Mesothelial cell of epicardium (in vitro differentiated cells): Measurements from ENCODE around the gene PTPRN2. TPM values are rescaled to one million over a fixed set of nuclear protein-coding genes. Genes with fewer than 3 reads are reported as not detected.

ENCODE experiments used
- DNase-seq, 2 experiments: peaks; one replicate each; pipeline ENCODE4 v3.0.0; 2021; ENCODE audit warnings: low spot score in 2 of 2; ENCODE audit not compliant: unreplicated experiment in 2 of 2
- H3K27ac Mint-ChIP-seq: 2 replicates; pipeline ENCODE4 v1.8.0; 2021; ENCODE audit warnings: mixed read lengths
- H3K27me3 Mint-ChIP-seq: 2 replicates; pipeline ENCODE4 v1.8.0; 2021; ENCODE audit warnings: low read depth, mixed read lengths
- H3K36me3 Mint-ChIP-seq: 2 replicates; pipeline ENCODE4 v1.8.0; 2021; ENCODE audit warnings: mixed read lengths
- H3K4me1 Mint-ChIP-seq: 2 replicates; pipeline ENCODE4 v1.8.0; 2021; ENCODE audit warnings: mixed read lengths
- H3K4me3 Mint-ChIP-seq: 2 replicates; pipeline ENCODE4 v1.8.0; 2021; ENCODE audit warnings: mild to moderate bottlenecking, moderate library complexity, mixed read lengths
- H3K9me3 Mint-ChIP-seq: 2 replicates; pipeline ENCODE4 v1.8.0; 2021; ENCODE audit warnings: mixed read lengths
- CTCF ChIP-seq: fragments of 200-600 bp; sonication (generic); IDR thresholded peaks from one replicate; pipeline ENCODE4 v1.5.0; 2021; ENCODE audit warnings: antibody characterized with exemption; ENCODE audit not compliant: unreplicated experiment
- total RNA-seq: library from RNA; stranded (reverse); gene quantifications from 3 replicates; pipeline ENCODE4 v1.2.1, GENCODE V29; 2021

Gene PTPRN2
- total RNA-seq, 1 donor from 2014 or later = 2.2 TPM

GRCh38 chr7:157555944-157556641 lies 1031.5 kb downstream of the PTPRN2 start:
- no peaks in the 10 kb centered on the region for H3K36me3 Mint-ChIP-seq
- no peak overlapping the region for H3K27ac Mint-ChIP-seq
- no peaks in the 10 kb centered on the region for H3K4me1 Mint-ChIP-seq
- no peak overlapping the region for H3K4me3 Mint-ChIP-seq
- no peak for TF ChIP-seq CTCF
- no peaks in the 10 kb centered on the region for H3K9me3 Mint-ChIP-seq
- DNase-seq = no peak
- peaks cover 6% of the 10 kb centered on the region for H3K27me3 Mint-ChIP-seq

- peaks cover 6% of the 10 kb centered on the region for H3K27me3 Mint-ChIP-seq
- H3K4me1 Mint-ChIP-seq = no peaks in the 10 kb centered on the region
- H3K27ac Mint-ChIP-seq = no peak overlapping the region
- no peak for TF ChIP-seq CTCF
- H3K9me3 Mint-ChIP-seq = no peaks in the 10 kb centered on the region
- DNase-seq = no peak
- H3K36me3 Mint-ChIP-seq = no peaks in the 10 kb centered on the region
- H3K4me3 Mint-ChIP-seq = no peak overlapping the region
These were observed 1032.3 kb downstream of the PTPRN2 start for GRCh38 chr7:157555313-157555712.

GRCh38 chr7:157554393-157555238 lies 1033.0 kb downstream of the PTPRN2 start:
- no peak overlapping the region for H3K4me3 Mint-ChIP-seq
- H3K36me3 Mint-ChIP-seq = no peaks in the 10 kb centered on the region
- no peak for DNase-seq
- H3K4me1 Mint-ChIP-seq = no peaks in the 10 kb centered on the region
- H3K9me3 Mint-ChIP-seq = no peaks in the 10 kb centered on the region
- H3K27ac Mint-ChIP-seq = no peak overlapping the region
- peaks cover 10% of the 10 kb centered on the region for H3K27me3 Mint-ChIP-seq
- no peak for TF ChIP-seq CTCF

GRCh38 chr7:157553256-157553655 lies 1034.4 kb downstream of the PTPRN2 start:
- no peak for TF ChIP-seq CTCF
- H3K27ac Mint-ChIP-seq = no peak overlapping the region
- no peaks in the 10 kb centered on the region for H3K36me3 Mint-ChIP-seq
- no peak for DNase-seq
- no peaks in the 10 kb centered on the region for H3K4me1 Mint-ChIP-seq
- H3K9me3 Mint-ChIP-seq = no peaks in the 10 kb centered on the region
- no peak overlapping the region for H3K4me3 Mint-ChIP-seq
- peaks cover 11% of the 10 kb centered on the region for H3K27me3 Mint-ChIP-seq

- H3K36me3 Mint-ChIP-seq = no peaks in the 10 kb centered on the region
- no peak overlapping the region for H3K27ac Mint-ChIP-seq
- no peak for DNase-seq
- TF ChIP-seq CTCF = no peak
- no peaks in the 10 kb centered on the region for H3K9me3 Mint-ChIP-seq
- H3K27me3 Mint-ChIP-seq = peaks cover 11% of the 10 kb centered on the region
- H3K4me1 Mint-ChIP-seq = no peaks in the 10 kb centered on the region
- H3K4me3 Mint-ChIP-seq = no peak overlapping the region
These were observed 1035.2 kb downstream of the PTPRN2 start for GRCh38 chr7:157552295-157552993.
